T-helper 22 cell (primary cell): ENCODE data around the gene AJM1.
"Not testable (repeated sequence)": the region's sequence is repeated elsewhere in the genome, so short reads cannot be mapped to it uniquely, and the experiment has no call there.

Experiments
- DNase-seq: peaks from one replicate; pipeline ENCODE4 v3.0.0-alpha.2; 2020; ENCODE audit warnings: low read depth

Gene AJM1

GRCh38 chr9:136842380-136842948 lies at the start of gene AJM1:
Gene AJM1 (plus strand): TSS chr9:136842478. CDS start chr9:136844415, 1,937 bp downstream.
- DNase-seq = peak; percentile 62

GRCh38 chr9:136793086-136793946 lies 49.0 kb upstream of the AJM1 start:
- no peak for DNase-seq

- DNase-seq = no peak
These were observed 47.8 kb upstream of the AJM1 start for GRCh38 chr9:136794281-136794999.

- DNase-seq = no peak
These were observed 47.3 kb upstream of the AJM1 start for GRCh38 chr9:136795000-136795348.

GRCh38 chr9:136796238-136796774 lies 46.0 kb upstream of the AJM1 start, which contains the start of gene CCDC183:
Gene CCDC183 (plus strand): TSS chr9:136796338. CDS start chr9:136796398, 60 bp downstream.
- DNase-seq = no peak

GRCh38 chr9:136796775-136797347 lies 45.4 kb upstream of the AJM1 start:
- not testable (repeated sequence) for DNase-seq

GRCh38 chr9:136798708-136799078 lies 43.6 kb upstream of the AJM1 start:
- DNase-seq = no peak

- DNase-seq = no peak
These were observed 43.0 kb upstream of the AJM1 start for GRCh38 chr9:136799079-136799853.

- peak; percentile 84 for DNase-seq
These were observed 42.2 kb upstream of the AJM1 start for GRCh38 chr9:136799854-136800657.

GRCh38 chr9:136802321-136802720 lies 40.0 kb upstream of the AJM1 start:
- DNase-seq = no peak

GRCh38 chr9:136803009-136803550 lies 39.2 kb upstream of the AJM1 start:
- DNase-seq = not testable (repeated sequence)

- no peak for DNase-seq
These were observed 38.4 kb upstream of the AJM1 start for GRCh38 chr9:136803551-136804508.

- no peak for DNase-seq
These were observed 37.6 kb upstream of the AJM1 start for GRCh38 chr9:136804509-136805206.

GRCh38 chr9:136805207-136805740 lies 37.0 kb upstream of the AJM1 start:
- DNase-seq = no peak

- DNase-seq = no peak
These were observed 36.2 kb upstream of the AJM1 start for GRCh38 chr9:136806067-136806466.

GRCh38 chr9:136806631-136807201 lies 35.6 kb upstream of the AJM1 start:
- no peak for DNase-seq

- peak; percentile 66 for DNase-seq
These were observed 34.8 kb upstream of the AJM1 start, which contains the start of gene RABL6 for GRCh38 chr9:136807281-136808074. Gene RABL6 (plus strand): TSS chr9:136807948. CDS start chr9:136808197, 249 bp downstream.
